ELR (cell line): ENCODE measurements around the gene TMC6.
"Not testable (repeated sequence)": the region's sequence is repeated elsewhere in the genome, so short reads cannot be mapped to it uniquely, and the experiment has no call there.

Source experiments
- DNase-seq: peaks from one replicate; pipeline ENCODE4 v3.0.0-alpha.2; 2015; ENCODE audit warnings: low read depth

The TMC6 gene

GRCh38 chr17:78079253-78079652 is 49.3 kb downstream of the TMC6 start:
- DNase-seq = no peak

- no peak for DNase-seq
These were observed 53.0 kb downstream of the TMC6 start for GRCh38 chr17:78075545-78075944.

- DNase-seq = no peak
These were observed 53.5 kb downstream of the TMC6 start for GRCh38 chr17:78075011-78075410.

- no peak for DNase-seq
These were observed 55.6 kb downstream of the TMC6 start for GRCh38 chr17:78072961-78073360.

- DNase-seq = no peak
These were observed 58.9 kb downstream of the TMC6 start for GRCh38 chr17:78069695-78070094.

- not testable (repeated sequence) for DNase-seq
These were observed 61.6 kb downstream of the TMC6 start for GRCh38 chr17:78066976-78067375.

- no peak for DNase-seq
These were observed 63.8 kb downstream of the TMC6 start for GRCh38 chr17:78064708-78065107.

- no peak for DNase-seq
These were observed 65.1 kb downstream of the TMC6 start for GRCh38 chr17:78063489-78063888.

- DNase-seq = no peak
These were observed 66.0 kb downstream of the TMC6 start for GRCh38 chr17:78062596-78062995.
